Erythroblast (primary cell): ENCODE data around the gene PIP5K1C.

ENCODE experiments used
- GATA1 ChIP-seq: IDR thresholded peaks from 2 replicates; pipeline ENCODE4 v1.6.1; 2011; ENCODE audit warnings: low read depth, mild to moderate bottlenecking, control low read depth, low read length, moderate library complexity
- POLR2A ChIP-seq: IDR thresholded peaks from 2 replicates; pipeline ENCODE4 v1.6.1; 2011; ENCODE audit warnings: mild to moderate bottlenecking, low read length

DNA sequence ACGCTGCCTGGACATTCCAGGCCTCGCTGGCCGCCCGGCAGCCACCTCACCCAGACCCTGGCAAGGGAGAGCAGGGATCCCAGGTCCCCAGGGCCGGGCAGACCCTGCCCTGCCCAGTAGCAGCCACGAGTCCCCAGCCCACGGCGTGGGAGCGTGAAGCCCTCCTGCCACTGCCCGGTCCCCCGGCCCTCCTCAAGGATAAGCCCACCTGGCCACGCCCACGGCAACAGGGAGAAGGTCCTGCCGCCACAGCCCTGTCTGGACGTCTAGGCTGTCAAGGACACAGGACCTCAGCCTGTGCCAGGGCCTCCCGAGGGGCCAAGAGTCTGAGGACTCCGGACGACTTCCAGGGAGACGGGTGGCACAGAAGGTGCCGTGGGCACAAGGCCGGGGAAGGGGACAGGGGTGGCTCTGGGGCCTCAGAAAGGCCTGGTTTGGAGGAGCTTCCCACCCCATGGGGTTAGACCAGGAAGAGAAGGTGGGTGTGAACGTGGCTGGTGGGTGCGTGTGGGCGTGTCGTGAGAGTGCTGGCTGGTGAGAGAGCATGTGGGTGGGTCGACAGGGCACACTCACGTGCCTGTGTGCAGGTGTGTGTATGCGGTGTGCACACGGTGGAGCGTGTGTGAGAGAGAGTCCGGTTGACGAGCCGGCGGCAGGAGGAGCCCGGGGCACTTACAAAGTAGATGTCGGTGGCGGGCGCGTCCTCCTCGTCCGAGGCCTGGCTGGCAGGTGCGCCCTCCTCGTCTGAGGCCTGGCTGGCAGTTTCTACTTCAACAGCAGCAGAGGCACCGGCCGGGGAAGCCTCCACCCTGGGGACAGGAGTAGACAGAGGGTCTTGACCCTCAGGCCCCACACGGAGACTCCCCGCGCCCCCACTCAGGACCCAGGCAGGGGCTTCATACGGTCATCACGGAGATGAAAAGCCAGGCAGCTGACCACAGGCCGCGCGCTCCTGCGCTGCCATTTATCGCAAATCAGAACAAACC, 61.8 kb downstream of the PIP5K1C start:
- TF ChIP-seq POLR2A (no peak), GATA1 (no peak)
